GM10248 (cell line): ENCODE data around the gene C11orf98.

Source experiments
- CTCF ChIA-PET: fragments of 300-600 bp; sonication (Branson Sonifier 250); formaldehyde crosslinking; extraction: SDS; loops from one replicate; lab custom pipeline; 2021; ENCODE audit warnings: antibody characterized with exemption; lab: Yijun Ruan, JAX
- POLR2A ChIA-PET: fragments of 350-650 bp; sonication (Branson Sonifier 250); formaldehyde crosslinking; extraction: SDS; loops from one replicate; lab custom pipeline; 2020; ENCODE audit warnings: antibody characterized with exemption; lab: Yijun Ruan, JAX
- DNase-seq: peaks from one replicate; pipeline ENCODE4 v3.0.0; 2012; ENCODE audit errors: extremely low spot score
- TF ChIP-seq, protein P1 (sequence below): IDR thresholded peaks from 2 replicates; pipeline ENCODE4 v1.5.1; 2012; ENCODE audit warnings: mild to moderate bottlenecking, low read depth; ENCODE audit errors: extremely low read depth, missing control alignments, control extremely low read depth

C11orf98 gene

DNA sequence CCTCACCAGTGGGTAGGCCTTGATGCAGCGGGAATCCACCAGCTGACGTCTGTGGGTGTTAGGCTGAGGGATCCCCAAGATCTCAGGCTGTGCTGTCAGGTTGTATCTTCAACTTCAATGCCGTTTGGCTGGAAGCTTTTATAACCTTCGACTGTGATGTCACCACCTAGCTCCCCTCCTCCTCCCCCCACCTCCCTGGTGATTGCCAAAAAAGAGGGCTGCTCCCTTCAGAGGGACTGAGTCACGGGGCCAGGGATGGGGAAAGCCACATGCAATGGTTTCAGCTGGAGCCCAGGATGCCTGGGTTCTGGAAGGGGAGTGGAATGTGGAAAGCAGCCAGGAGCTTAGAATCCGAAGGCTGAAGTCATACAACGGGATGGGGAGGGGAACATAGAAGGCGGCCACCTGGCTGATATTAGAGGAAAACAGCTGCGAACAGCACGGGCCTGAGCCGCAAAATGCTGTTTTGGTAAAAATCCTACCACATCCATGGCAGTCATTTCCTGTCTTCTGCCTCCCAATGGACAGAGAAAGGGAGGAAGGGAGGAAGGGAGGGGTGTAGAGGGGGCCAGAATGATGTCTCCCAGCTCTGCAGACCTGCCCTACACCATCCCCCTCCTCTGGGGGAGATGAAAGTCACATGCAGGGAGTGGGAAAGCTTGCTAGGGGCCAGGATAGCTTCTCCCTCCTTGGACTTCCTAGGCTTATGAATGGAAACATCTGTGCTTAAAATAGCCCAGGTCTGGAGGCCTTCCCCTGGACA lies 24.6 kb upstream of the C11orf98 start, which contains the start of gene LRRN4CL:
TSS of gene LRRN4CL (minus strand) at position 110 of the 763 bp plus-strand sequence. CDS start 1,022 bp downstream, outside the sequence.
- POLR2A ChIA-PET, result interaction anchor here (2.0 kb wide), 1 partner anchor 25 kb away, joined by 9 read pairs; the partner anchor contains the start of genes C11orf98 and CSKMT
- CTCF ChIA-PET, result interaction anchor here (0.8 to 7.0 kb wide), 11 partner anchors 8 to 294 kb away, joined by 3 to 59 read pairs (median 4); partner anchors contain the start of genes GNG3, LBHD1 and TUT1
- no peak for DNase-seq
- TF ChIP-seq, protein P1, sequence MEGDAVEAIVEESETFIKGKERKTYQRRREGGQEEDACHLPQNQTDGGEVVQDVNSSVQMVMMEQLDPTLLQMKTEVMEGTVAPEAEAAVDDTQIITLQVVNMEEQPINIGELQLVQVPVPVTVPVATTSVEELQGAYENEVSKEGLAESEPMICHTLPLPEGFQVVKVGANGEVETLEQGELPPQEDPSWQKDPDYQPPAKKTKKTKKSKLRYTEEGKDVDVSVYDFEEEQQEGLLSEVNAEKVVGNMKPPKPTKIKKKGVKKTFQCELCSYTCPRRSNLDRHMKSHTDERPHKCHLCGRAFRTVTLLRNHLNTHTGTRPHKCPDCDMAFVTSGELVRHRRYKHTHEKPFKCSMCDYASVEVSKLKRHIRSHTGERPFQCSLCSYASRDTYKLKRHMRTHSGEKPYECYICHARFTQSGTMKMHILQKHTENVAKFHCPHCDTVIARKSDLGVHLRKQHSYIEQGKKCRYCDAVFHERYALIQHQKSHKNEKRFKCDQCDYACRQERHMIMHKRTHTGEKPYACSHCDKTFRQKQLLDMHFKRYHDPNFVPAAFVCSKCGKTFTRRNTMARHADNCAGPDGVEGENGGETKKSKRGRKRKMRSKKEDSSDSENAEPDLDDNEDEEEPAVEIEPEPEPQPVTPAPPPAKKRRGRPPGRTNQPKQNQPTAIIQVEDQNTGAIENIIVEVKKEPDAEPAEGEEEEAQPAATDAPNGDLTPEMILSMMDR, result no peak

DNA sequence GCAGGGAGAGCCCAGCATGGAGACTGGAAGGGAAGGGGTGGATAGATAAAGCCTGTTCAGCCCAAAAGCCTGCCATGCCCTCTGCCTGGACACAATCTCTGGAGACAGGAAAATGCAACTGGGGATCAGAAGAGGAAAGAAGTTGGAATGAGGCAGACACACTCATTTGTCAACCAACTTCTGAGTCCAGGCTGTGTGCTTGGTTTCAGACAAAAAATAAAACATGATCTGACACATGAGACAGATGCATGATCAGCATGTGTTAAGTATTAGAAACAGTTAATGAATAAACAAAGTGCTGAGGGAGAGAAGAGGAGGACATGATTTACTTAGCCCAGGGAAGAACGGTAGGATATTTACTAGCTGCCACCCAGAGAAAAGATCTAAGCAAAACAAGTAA lies 23.5 kb upstream of the C11orf98 start:
- DNase-seq, result no peak
- TF ChIP-seq, protein P1, result no peak
- CTCF ChIA-PET, result interaction anchor here (1.0 to 2.4 kb wide), 5 partner anchors 9 to 293 kb away, joined by 3 to 13 read pairs (median 4); partner anchors contain the start of gene GNG3
- POLR2A ChIA-PET, result interaction anchor here (2.0 kb wide), 1 partner anchor 24 kb away, joined by 9 read pairs; the partner anchor contains the start of genes C11orf98 and CSKMT

DNA sequence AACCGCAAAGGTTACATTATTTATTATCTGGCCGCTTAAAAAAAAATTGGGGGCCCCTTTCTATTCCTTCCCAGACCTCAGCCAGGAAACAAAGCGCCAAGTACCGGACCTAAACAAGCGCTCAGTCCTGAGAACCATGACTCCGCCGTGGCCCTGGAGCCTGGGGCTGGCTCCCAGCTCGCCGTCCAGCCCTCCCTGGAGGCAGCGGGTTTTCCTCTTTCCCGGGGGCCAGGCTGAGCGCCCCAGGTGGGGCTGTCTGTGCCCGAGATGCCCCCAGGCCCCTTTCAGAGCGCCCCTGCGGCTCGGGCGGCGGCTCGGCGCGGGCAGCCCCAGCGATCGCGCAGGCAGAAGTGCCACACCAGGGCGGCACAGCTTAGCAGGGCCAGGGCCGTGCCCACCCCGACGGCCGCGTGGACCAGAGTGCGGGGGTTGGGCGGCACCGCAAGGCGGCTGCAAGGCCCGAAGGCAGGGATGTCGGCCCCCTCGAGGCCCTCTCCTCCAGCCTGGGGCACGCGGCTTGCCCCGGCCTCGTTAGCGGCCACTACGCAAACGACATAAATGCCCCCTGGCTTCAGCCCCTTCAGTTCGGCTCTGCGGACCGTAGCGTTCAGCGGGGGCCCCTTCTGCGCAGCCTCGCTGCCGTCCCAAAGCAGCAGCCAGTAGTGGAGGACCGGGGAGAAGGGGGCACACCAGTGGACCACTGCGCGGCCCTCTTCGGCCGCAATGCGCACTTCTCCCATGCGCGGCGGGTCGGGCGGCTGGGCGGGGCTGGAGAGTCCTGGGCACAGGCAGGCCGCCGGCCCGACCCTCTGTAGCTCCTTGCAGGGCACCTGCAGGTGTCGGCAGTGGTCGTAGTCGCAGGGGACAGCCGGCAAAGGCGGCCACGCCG lies 22.7 kb upstream of the C11orf98 start:
- no peak for DNase-seq
- TF ChIP-seq, protein P1, result no peak
- POLR2A ChIA-PET, result no interaction called here
- CTCF ChIA-PET, result interaction anchor here (1.7 to 2.4 kb wide), 2 partner anchors 10 to 21 kb away, joined by 4 to 13 read pairs; partner anchors contain the start of gene GNG3

DNA sequence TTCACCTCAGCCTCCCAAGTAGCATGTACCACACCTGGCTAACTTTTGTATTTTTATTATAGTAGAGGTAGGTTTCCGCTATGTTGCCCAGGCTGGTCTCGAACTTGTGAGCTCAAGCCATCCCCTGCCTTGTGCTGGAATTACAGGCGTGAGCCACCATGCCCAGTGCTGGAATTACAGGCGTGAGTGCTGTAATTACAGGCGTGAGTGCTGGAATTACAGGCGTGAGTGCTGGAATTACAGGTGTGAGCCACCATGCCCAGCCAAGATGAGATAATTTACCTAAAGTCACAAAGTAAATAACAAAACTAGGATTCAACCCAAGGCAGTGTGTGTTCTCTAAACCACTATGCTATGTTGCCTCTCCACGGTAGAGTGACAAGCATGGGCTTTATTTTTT lies 17.5 kb upstream of the C11orf98 start:
- no peak for DNase-seq
- POLR2A ChIA-PET, result no interaction called here
- CTCF ChIA-PET, result interaction anchor here (3.5 to 3.7 kb wide), 2 partner anchors 10 to 15 kb away, joined by 11 to 59 read pairs; partner anchors contain the start of gene LRRN4CL
- TF ChIP-seq, protein P1, result no peak

DNA sequence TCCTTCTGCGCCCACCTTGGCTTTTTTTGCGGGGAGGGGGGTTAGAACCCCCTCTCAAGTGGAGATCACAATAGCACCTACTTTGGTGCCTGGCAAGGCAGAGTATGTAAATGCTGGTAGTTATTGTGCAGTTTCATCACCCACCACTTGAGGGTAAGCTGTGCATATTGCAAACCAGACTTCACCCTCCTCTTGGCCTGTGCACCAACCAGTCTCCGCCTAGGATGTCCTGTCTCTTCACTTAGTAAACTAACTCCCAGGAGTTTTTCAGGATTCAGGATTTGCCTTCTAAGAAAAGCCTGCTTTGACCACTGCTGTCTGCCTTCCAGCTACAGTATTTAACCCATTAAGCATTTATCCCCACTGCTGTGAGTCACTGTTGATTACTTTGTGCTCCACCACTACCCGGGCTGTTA lies 15.8 kb upstream of the C11orf98 start:
- POLR2A ChIA-PET, result interaction anchor here (1.1 to 9.8 kb wide), 2 partner anchors 15 to 89 kb away, joined by 4 to 95 read pairs; partner anchors contain the start of genes C11orf98, CSKMT and TUT1
- CTCF ChIA-PET, result interaction anchor here (0.7 to 3.7 kb wide), 25 partner anchors 9 to 285 kb away, joined by 3 to 59 read pairs (median 4); partner anchors contain the start of genes BSCL2, C11orf98, CSKMT and GANAB
- DNase-seq, result peak; percentile 56
- TF ChIP-seq, protein P1, result peak; percentile 60
